GM12878 (cell line): Measurements from ENCODE around the gene OPCML. TPM values are rescaled to one million over a fixed set of nuclear protein-coding genes. Genes with fewer than 3 reads are reported as not detected.

Experiments
- ATAC-seq: fragments of 200-7000 bp; cut with Tn5 transposase; 3 replicates; pipeline ENCODE4 v1.9.1; 2020; ENCODE audit warnings: mild to moderate bottlenecking, moderate library complexity
- BruUV-seq: library from RNA; stranded (reverse); fragments of 400-500 nt; replicated peaks from 2 replicates; lab custom pipeline; 2021; lab: Mats Ljungman, UMichigan
- CTCF ChIA-PET: fragments of 300-600 bp; sonication (Branson Sonifier 250); formaldehyde crosslinking; extraction: SDS; loops from one replicate; lab custom pipeline; 2021; ENCODE audit warnings: inconsistent platforms; lab: Yijun Ruan, JAX
- POLR2A ChIA-PET: fragments of 350-600 bp; formaldehyde crosslinking; extraction: SDS; loops from one replicate; lab custom pipeline; 2021; ENCODE audit warnings: inconsistent platforms; lab: Charles Lee
- RAD21 ChIA-PET: fragments of 300-600 bp; sonication (Branson Sonifier 250); formaldehyde crosslinking; loops from one replicate; lab custom pipeline; 2023; ENCODE audit warnings: antibody characterized with exemption; ENCODE audit not compliant: unreplicated experiment; lab: Charles Lee
- SMC1A ChIA-PET: fragments of 300-600 bp; sonication (Branson Sonifier 250); formaldehyde crosslinking; loops from one replicate; lab custom pipeline; 2023; ENCODE audit not compliant: unreplicated experiment, uncharacterized antibody; lab: Charles Lee
- DNase-seq: peaks from one replicate; pipeline ENCODE4 v3.0.0-alpha.2; 2011; ENCODE audit warnings: low read depth, low spot score
- FAIRE-seq: peaks from 3 replicates; lab custom pipeline; 2011; peaks lifted over from hg19 to GRCh38; lab: Jason Lieb, UNC
- H2AFZ ChIP-seq: 2 replicates; pipeline ENCODE4 v1.6.0; 2011; ENCODE audit warnings: low read depth, low read length, control low read depth; ENCODE audit not compliant: control insufficient read depth
- H3K27ac ChIP-seq: 2 replicates; pipeline ENCODE4 v1.5.1; 2011; ENCODE audit warnings: control low read depth; ENCODE audit not compliant: control insufficient read depth, insufficient read depth
- H3K27me3 ChIP-seq, 2 experiments: replicated peaks in 1 of 2; 2 replicates each; pipeline versions ENCODE4 v1.6.0 to v1.6.1; 2011; ENCODE audit warnings: low read length in 1 of 2; ENCODE audit not compliant: control insufficient read depth in 2 of 2, insufficient read depth in 2 of 2
- H3K36me3 ChIP-seq, 2 experiments: 2 replicates each; pipeline ENCODE4 v1.5.1; 2011; ENCODE audit warnings: low read length in 1 of 2; ENCODE audit not compliant: control insufficient read depth in 2 of 2, insufficient read depth in 2 of 2
- H3K4me1 ChIP-seq: 2 replicates; pipeline ENCODE4 v1.6.1; 2011; ENCODE audit warnings: mild to moderate bottlenecking, low read length, moderate library complexity, mixed read lengths; ENCODE audit not compliant: control insufficient read depth, insufficient read depth
- H3K4me2 ChIP-seq: 2 replicates; pipeline ENCODE4 v1.6.0; 2011; ENCODE audit warnings: control low read depth; ENCODE audit not compliant: control insufficient read depth, insufficient read depth
- H3K4me3 ChIP-seq: fragments of 200-600 bp; sonication (generic); 2 replicates; pipeline ENCODE4 v1.5.1; 2016
- H3K79me2 ChIP-seq: 2 replicates; pipeline ENCODE4 v1.6.0; 2011; ENCODE audit warnings: low read length; ENCODE audit not compliant: control insufficient read depth, insufficient read depth
- H3K9ac ChIP-seq: 2 replicates; pipeline ENCODE4 v1.8.0; 2011; ENCODE audit warnings: low read length, control low read depth, mixed read lengths; ENCODE audit not compliant: control insufficient read depth, insufficient read depth
- H3K9me3 ChIP-seq: replicated peaks from 3 replicates; pipeline ENCODE4 v1.5.1; 2011; ENCODE audit warnings: mild to moderate bottlenecking, low read length; ENCODE audit not compliant: control insufficient read depth, insufficient read depth
- H4K20me1 ChIP-seq: 2 replicates; pipeline ENCODE4 v1.6.0; 2011; ENCODE audit not compliant: control insufficient read depth, insufficient read depth
- CEBPB ChIP-seq, 2 experiments: fragments of 150-350 bp in 1 of 2; IDR thresholded peaks; 2 replicates each; pipeline ENCODE4 v1.6.1; 2012 to 2014; ENCODE audit warnings: low read depth in 2 of 2, low read length in 2 of 2, borderline replicate concordance in 1 of 2, inconsistent platforms in 1 of 2
- E4F1 ChIP-seq: fragments of 450-650 bp; IDR thresholded peaks from 2 replicates; pipeline ENCODE4 v1.6.1; 2018; ENCODE audit warnings: borderline replicate concordance, mild to moderate bottlenecking; ENCODE audit not compliant: partially characterized antibody
- IKZF1 ChIP-seq: fragments of 450-650 bp; conservative IDR thresholded peaks from 2 replicates; pipeline ENCODE4 v1.6.1; 2017; ENCODE audit warnings: antibody characterized with exemption, mild to moderate bottlenecking
- IRF5 ChIP-seq: fragments of 450-650 bp; IDR thresholded peaks from 2 replicates; pipeline ENCODE4 v1.6.1; 2017; ENCODE audit warnings: borderline replicate concordance
- MAX ChIP-seq: IDR thresholded peaks from 2 replicates; pipeline ENCODE4 v1.6.1; 2012; ENCODE audit warnings: low read depth, low read length, improper control_type of control experiment
- NFIC ChIP-seq: IDR thresholded peaks from 2 replicates; pipeline ENCODE4 v1.6.1; 2012; ENCODE audit warnings: low read depth, mild to moderate bottlenecking, inconsistent platforms, low read length, moderate library complexity
- NR2C2 ChIP-seq: IDR thresholded peaks from 2 replicates; pipeline ENCODE4 v1.6.1; 2011; ENCODE audit warnings: borderline replicate concordance, low read depth; ENCODE audit not compliant: control insufficient read depth, insufficient read length
- NRF1 ChIP-seq: conservative IDR thresholded peaks from 2 replicates; pipeline ENCODE4 v1.6.1; 2011; ENCODE audit warnings: mild to moderate bottlenecking, low read depth, low read length, improper control_type of control experiment
- POLR2AphosphoS5 ChIP-seq: IDR thresholded peaks from 2 replicates; pipeline ENCODE4 v1.6.1; 2011; ENCODE audit warnings: mild to moderate bottlenecking, low read length, inconsistent platforms
- RCOR1 ChIP-seq: conservative IDR thresholded peaks from 2 replicates; pipeline ENCODE4 v1.6.1; 2012; ENCODE audit warnings: low read depth, low read length, improper control_type of control experiment
- SREBF1 ChIP-seq: IDR thresholded peaks from 2 replicates; pipeline ENCODE4 v1.6.1; 2012; ENCODE audit warnings: mild to moderate bottlenecking, low read length
- TARDBP ChIP-seq: IDR thresholded peaks from 2 replicates; pipeline ENCODE4 v1.6.1; 2016; ENCODE audit warnings: borderline replicate concordance
- TCF3 ChIP-seq: IDR thresholded peaks from 2 replicates; pipeline ENCODE4 v1.6.1; 2012; ENCODE audit warnings: low read depth, mild to moderate bottlenecking, low read length, borderline replicate concordance; ENCODE audit not compliant: insufficient read depth
- YY1 ChIP-seq: IDR thresholded peaks from 2 replicates; pipeline ENCODE4 v1.6.1; 2011; ENCODE audit warnings: low read depth, mild to moderate bottlenecking, low read length
- ZBED1 ChIP-seq: IDR thresholded peaks from 2 replicates; pipeline ENCODE4 v1.6.1; 2016; ENCODE audit warnings: borderline replicate concordance
- ZNF24 ChIP-seq: fragments of 450-650 bp; IDR thresholded peaks from 2 replicates; pipeline ENCODE4 v1.6.1; 2017; ENCODE audit warnings: antibody characterized with exemption, mild to moderate bottlenecking
- WGBS: methylation state at CpG from one replicate; pipeline ENCODE4 v1.1.6; 2016; ENCODE audit warnings: low lambda C conversion rate; ENCODE audit not compliant: insufficient replicate concordance, insufficient coverage; ENCODE audit errors: missing lambda C conversion rate; 5-methylcytosine and 5-hydroxymethylcytosine counted together
- in situ Hi-C: fragments of 300-500 bp; cut with MboI; formaldehyde crosslinking; loops from 9 replicates; pipeline ENCODE4 v1.14.3; 2018; ENCODE audit warnings: mixed read lengths
- intact Hi-C: fragments of 100-400 bp; cut with micrococcal nuclease; formaldehyde crosslinking; loops from one replicate; pipeline ENCODE4 v1.14.2; 2022; ENCODE audit not compliant: unreplicated experiment
- polyA plus RNA-seq, 11 experiments: library from polyadenylated mRNA; depleted of rRNA in 4 of 11; unstranded in 6 of 11; stranded (reverse) in 5 of 11; fragments of >200 nt; fragmentation: Nextera tagmentation in 4 of 11; fragmentation: Illumina TruSeq in 1 of 11; extraction: Ambion mirVana in 4 of 11; extraction: Trizol in 1 of 11; gene quantifications; 1 replicate in 1 of 11; 2 replicates in 10 of 11; pipeline versions ENCODE4 v1.2.1 to v1.2.3, GENCODE V29; 2011 to 2016; ENCODE audit warnings: inconsistent platforms in 2 of 11, missing spikeins in 2 of 11, low read depth in 1 of 11
- total RNA-seq, 4 experiments: library from RNA; depleted of rRNA in 3 of 4; stranded (reverse); fragments of >200 nt in 3 of 4; fragmentation: Illumina TruSeq in 1 of 4; extraction: Trizol in 1 of 4; gene quantifications; 2 replicates each; pipeline versions ENCODE4 v1.2.1 to v1.2.3, GENCODE V29; 2013 to 2021
- TF ChIP-seq, protein P1 (sequence below): fragments of 450-650 bp; IDR thresholded peaks from 2 replicates; pipeline ENCODE4 v1.6.1; 2017; ENCODE audit warnings: low read depth, mild to moderate bottlenecking, moderate library complexity
- TF ChIP-seq, protein P2 (sequence below): IDR thresholded peaks from 2 replicates; pipeline ENCODE4 v1.6.1; 2012; ENCODE audit warnings: low read length, inconsistent platforms

OPCML gene
- total and polyA plus RNA-seq, 10 of the 15 experiments (the other 5 are each of a cell fraction or from before 2014, with no cell fraction given): 0.84 TPM; not detected in 9

GRCh38 chr11:132770829-132771530, 761.3 kb downstream of the OPCML start:
- Histone ChIP-seq H3K79me2 (no peaks in the 10 kb centered on the region), H3K36me3 (no peaks in the 10 kb centered on the region), H3K9me3 (no peaks in the 10 kb centered on the region), H3K9ac (no peak overlapping the region), H3K4me3 (no peak overlapping the region), H3K27me3 (no peaks in the 10 kb centered on the region; a peak in 1 of 4 replicates), H3K4me2 (no peak overlapping the region), H3K4me1 (no peaks in the 10 kb centered on the region), H3K27ac (no peak overlapping the region), H4K20me1 (no peaks in the 10 kb centered on the region), H2AFZ (no peak overlapping the region)
- no peak for DNase-seq
- FAIRE-seq: no peak
- in situ Hi-C loops (no loop called here), intact Hi-C loops (no loop called here)
- BruUV-seq: no TSS peak
- WGBS: 11% methylated on average over 7 of the region's 7 CpGs
- POLR2A ChIA-PET: no interaction called here
- ATAC-seq: no peak
- RAD21 ChIA-PET: no interaction called here
- SMC1A ChIA-PET: interaction anchor here (0.6 kb wide), 1 partner anchor 15 kb away, joined by 3 read pairs; no protein-coding TSS in a partner anchor
- CTCF ChIA-PET: no interaction called here
- TF ChIP-seq TCF3 (no peak), RCOR1 (no peak), NFIC (no peak), TARDBP (no peak), NRF1 (no peak), ZBED1 (no peak), IKZF1 (no peak), MAX (no peak), ZNF24 (no peak), E4F1 (no peak), NR2C2 (no peak), CEBPB (IDR thresholded peaks at IDR 0.05; ENCODE audit: borderline replicate concordance in 1 of 2, low read depth in 2 of 2, low read length in 2 of 2) (no peak), IRF5 (no peak), POLR2AphosphoS5 (no peak), SREBF1 (no peak), YY1 (no peak)
- TF ChIP-seq, protein P1, sequence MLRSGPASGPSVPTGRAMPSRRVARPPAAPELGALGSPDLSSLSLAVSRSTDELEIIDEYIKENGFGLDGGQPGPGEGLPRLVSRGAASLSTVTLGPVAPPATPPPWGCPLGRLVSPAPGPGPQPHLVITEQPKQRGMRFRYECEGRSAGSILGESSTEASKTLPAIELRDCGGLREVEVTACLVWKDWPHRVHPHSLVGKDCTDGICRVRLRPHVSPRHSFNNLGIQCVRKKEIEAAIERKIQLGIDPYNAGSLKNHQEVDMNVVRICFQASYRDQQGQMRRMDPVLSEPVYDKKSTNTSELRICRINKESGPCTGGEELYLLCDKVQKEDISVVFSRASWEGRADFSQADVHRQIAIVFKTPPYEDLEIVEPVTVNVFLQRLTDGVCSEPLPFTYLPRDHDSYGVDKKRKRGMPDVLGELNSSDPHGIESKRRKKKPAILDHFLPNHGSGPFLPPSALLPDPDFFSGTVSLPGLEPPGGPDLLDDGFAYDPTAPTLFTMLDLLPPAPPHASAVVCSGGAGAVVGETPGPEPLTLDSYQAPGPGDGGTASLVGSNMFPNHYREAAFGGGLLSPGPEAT: no peak
- TF ChIP-seq, protein P2, sequence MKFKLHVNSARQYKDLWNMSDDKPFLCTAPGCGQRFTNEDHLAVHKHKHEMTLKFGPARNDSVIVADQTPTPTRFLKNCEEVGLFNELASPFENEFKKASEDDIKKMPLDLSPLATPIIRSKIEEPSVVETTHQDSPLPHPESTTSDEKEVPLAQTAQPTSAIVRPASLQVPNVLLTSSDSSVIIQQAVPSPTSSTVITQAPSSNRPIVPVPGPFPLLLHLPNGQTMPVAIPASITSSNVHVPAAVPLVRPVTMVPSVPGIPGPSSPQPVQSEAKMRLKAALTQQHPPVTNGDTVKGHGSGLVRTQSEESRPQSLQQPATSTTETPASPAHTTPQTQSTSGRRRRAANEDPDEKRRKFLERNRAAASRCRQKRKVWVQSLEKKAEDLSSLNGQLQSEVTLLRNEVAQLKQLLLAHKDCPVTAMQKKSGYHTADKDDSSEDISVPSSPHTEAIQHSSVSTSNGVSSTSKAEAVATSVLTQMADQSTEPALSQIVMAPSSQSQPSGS: no peak
